GM23338 (cell line): ENCODE measurements around the gene REV3L. TPM values are rescaled to one million over a fixed set of nuclear protein-coding genes. Genes with fewer than 3 reads are reported as not detected.

Source experiments
- ATAC-seq: fragments of 200-7000 bp; cut with Tn5 transposase; 3 replicates; pipeline ENCODE4 v1.9.1; 2020
- DNase-seq: peaks from one replicate; pipeline ENCODE4 v3.0.0-alpha.2; 2015; ENCODE audit warnings: low spot score
- H2AFZ ChIP-seq: fragments of 200-600 bp; sonication (generic); 2 replicates; pipeline ENCODE4 v1.8.0; 2016; ENCODE audit warnings: antibody characterized with exemption, mild to moderate bottlenecking, moderate library complexity
- H3F3A ChIP-seq: fragments of 200-600 bp; sonication (generic); replicated peaks from 2 replicates; pipeline ENCODE4 v1.8.0; 2017; ENCODE audit warnings: antibody characterized with exemption, mixed run types, low read depth
- H3K27ac ChIP-seq: fragments of 200-600 bp; sonication (generic); 2 replicates; pipeline ENCODE4 v1.6.1; 2016; ENCODE audit warnings: low read depth
- H3K27me3 ChIP-seq: fragments of 200-600 bp; sonication (generic); 2 replicates; pipeline ENCODE4 v1.8.0; 2016; ENCODE audit warnings: mild to moderate bottlenecking, mixed run types, moderate library complexity; ENCODE audit not compliant: insufficient read depth
- H3K36me3 ChIP-seq: fragments of 200-600 bp; sonication (generic); 2 replicates; pipeline ENCODE4 v1.8.0; 2016; ENCODE audit warnings: mild to moderate bottlenecking; ENCODE audit not compliant: insufficient read depth
- H3K4me1 ChIP-seq: fragments of 200-600 bp; sonication (generic); 2 replicates; pipeline ENCODE4 v1.8.0; 2016; ENCODE audit warnings: mild to moderate bottlenecking, moderate library complexity; ENCODE audit not compliant: insufficient read depth
- H3K4me2 ChIP-seq: fragments of 200-600 bp; sonication (generic); 2 replicates; pipeline ENCODE4 v1.7.1; 2017; ENCODE audit warnings: mixed run types
- H3K4me3 ChIP-seq: fragments of 200-600 bp; sonication (generic); 2 replicates; pipeline ENCODE4 v1.6.1; 2016; ENCODE audit warnings: mixed run types
- H3K79me2 ChIP-seq: fragments of 200-600 bp; sonication (generic); replicated peaks from 2 replicates; pipeline ENCODE4 v1.8.0; 2017; ENCODE audit warnings: mild to moderate bottlenecking; ENCODE audit not compliant: insufficient read depth
- H3K9me2 ChIP-seq: fragments of 200-600 bp; sonication (generic); 2 replicates; pipeline ENCODE4 v1.8.0; 2017; ENCODE audit not compliant: insufficient read depth
- H4K20me1 ChIP-seq: fragments of 200-600 bp; sonication (generic); replicated peaks from 2 replicates; pipeline ENCODE4 v1.8.0; 2017; ENCODE audit warnings: mild to moderate bottlenecking; ENCODE audit not compliant: insufficient read depth
- H3K27ac Mint-ChIP-seq: 2 replicates; pipeline ENCODE4 v1.8.0; 2020; ENCODE audit warnings: inconsistent platforms, mild to moderate bottlenecking, moderate library complexity, mixed read lengths
- H3K27me3 Mint-ChIP-seq: 3 replicates; pipeline ENCODE4 v1.8.0; 2022; ENCODE audit warnings: low read depth, mild to moderate bottlenecking, moderate library complexity, mixed read lengths, inconsistent platforms; ENCODE audit not compliant: insufficient read depth, poor library complexity
- H3K36me3 Mint-ChIP-seq: 3 replicates; pipeline ENCODE4 v1.8.0; 2021; ENCODE audit warnings: low read depth, mild to moderate bottlenecking, inconsistent platforms, moderate library complexity, mixed read lengths
- H3K4me1 Mint-ChIP-seq: 3 replicates; pipeline ENCODE4 v1.8.0; 2020; ENCODE audit warnings: mild to moderate bottlenecking, inconsistent platforms, mixed read lengths
- H3K4me3 Mint-ChIP-seq: 3 replicates; pipeline ENCODE4 v1.8.0; 2021; ENCODE audit warnings: moderate library complexity, mild to moderate bottlenecking, inconsistent platforms, mixed read lengths
- H3K9me3 Mint-ChIP-seq: 3 replicates; pipeline ENCODE4 v1.8.0; 2020; ENCODE audit warnings: moderate library complexity, mild to moderate bottlenecking, inconsistent platforms, mixed read lengths
- EZH2 ChIP-seq: fragments of 200-600 bp; sonication (generic); IDR thresholded peaks from one replicate; pipeline ENCODE4 v1.8.0; 2017; ENCODE audit warnings: antibody characterized with exemption, mild to moderate bottlenecking, low read depth; ENCODE audit not compliant: unreplicated experiment
- EZH2phosphoT487 ChIP-seq: fragments of 200-600 bp; sonication (generic); IDR thresholded peaks from one replicate; pipeline ENCODE4 v1.8.1; 2018; ENCODE audit warnings: antibody characterized with exemption; ENCODE audit not compliant: unreplicated experiment
- JUNB ChIP-seq: IDR thresholded peaks from one replicate; pipeline ENCODE4 v1.6.1; 2016; ENCODE audit warnings: antibody characterized with exemption; ENCODE audit not compliant: unreplicated experiment
- NANOG ChIP-seq: IDR thresholded peaks from 2 replicates; pipeline ENCODE4 v1.6.1; 2016; ENCODE audit warnings: antibody characterized with exemption, borderline replicate concordance
- POLR2AphosphoS5 ChIP-seq: IDR thresholded peaks from 2 replicates; pipeline ENCODE4 v1.6.1; 2016; ENCODE audit warnings: antibody characterized with exemption, low read depth
- STAT1 ChIP-seq: IDR thresholded peaks from one replicate; pipeline ENCODE4 v1.6.1; 2016; ENCODE audit warnings: antibody characterized with exemption; ENCODE audit not compliant: unreplicated experiment
- ZNF114 ChIP-seq: fragments of 250-450 bp; sonication (Bioruptor Pico); IDR thresholded peaks from 2 replicates; pipeline ENCODE4 v1.5.0; 2020; ENCODE audit warnings: mild to moderate bottlenecking, moderate library complexity
- polyA plus RNA-seq: library from polyadenylated mRNA; unstranded; fragments of >200 nt; fragmentation: Nextera tagmentation; extraction: Ambion mirVana; gene quantifications from 2 replicates; pipeline ENCODE4 v1.2.1, GENCODE V29; 2016
- total RNA-seq: library from RNA; depleted of rRNA; stranded (reverse); fragments of >200 nt; shearing (Covaris generic); gene quantifications from 2 replicates; pipeline ENCODE4 v1.2.3, GENCODE V29; 2014

The REV3L gene
- total and polyA plus RNA-seq, 2 experiments from 2014 or later, result 8.3 to 13.1 TPM

- Histone ChIP-seq H3K4me3 (no peak overlapping the region), H3K4me2 (no peak overlapping the region), H4K20me1 (no peaks in the 10 kb centered on the region), H3K9me2 (no peaks in the 10 kb centered on the region), H3K27me3 (no peaks in the 10 kb centered on the region), H3K36me3 (no peaks in the 10 kb centered on the region; the same call in 1 of the 2 replicates), H3K79me2 (no peaks in the 10 kb centered on the region; the same call in none of the 2 replicates), H3K4me1 (no peaks in the 10 kb centered on the region), H3K27ac (no peak overlapping the region), H3F3A (no peaks in the 10 kb centered on the region), H2AFZ (no peak overlapping the region)
- TF ChIP-seq EZH2phosphoT487, result no peak
- TF ChIP-seq JUNB, result no peak
- TF ChIP-seq ZNF114 (CRISPR knock-in tag), result no peak
- no peak for TF ChIP-seq NANOG
- no peak for TF ChIP-seq POLR2AphosphoS5
- Mint-ChIP-seq H3K4me1 (no peaks in the 10 kb centered on the region), H3K4me3 (no peak overlapping the region), H3K9me3 (peaks cover 6% of the 10 kb centered on the region; the same call in 1 of the 3 replicates), H3K27ac (no peak overlapping the region), H3K27me3 (peaks cover 6% of the 10 kb centered on the region), H3K36me3 (peaks cover 45% of the 10 kb centered on the region)
- no peak for DNase-seq
- ATAC-seq, result no peak
These were observed 212.9 kb downstream of the REV3L start for GRCh38 chr6:111270121-111270520.

DNA sequence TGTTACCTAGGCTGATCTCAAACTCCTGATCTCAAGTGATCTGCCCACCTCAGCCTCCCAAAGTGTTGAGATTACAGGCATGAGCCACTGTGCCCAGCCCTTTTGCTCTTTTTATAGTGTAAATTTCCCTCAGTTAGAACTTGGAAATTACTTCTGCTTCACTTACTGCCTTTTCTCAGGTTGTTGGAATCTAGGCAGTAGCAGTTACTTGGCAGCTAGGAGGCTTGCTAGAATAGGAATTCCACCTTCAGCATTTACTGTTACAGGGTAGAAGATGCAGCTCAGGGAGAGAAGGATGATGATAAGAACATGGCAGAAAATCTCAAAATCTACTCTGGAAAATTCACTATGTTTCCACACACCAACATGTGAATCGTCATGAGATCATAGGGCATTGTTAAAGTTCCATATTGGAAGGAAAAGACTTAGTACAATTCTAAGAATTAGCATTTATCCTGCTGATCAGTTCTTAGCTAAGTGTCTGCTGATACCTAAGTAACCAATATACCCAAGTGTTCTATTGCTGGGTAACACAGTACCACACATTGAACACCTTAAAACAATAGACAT lies 213.5 kb downstream of the REV3L start:
- no peaks in the 10 kb centered on the region for H4K20me1 ChIP-seq
- no peak overlapping the region for H3K4me2 ChIP-seq
- no peak for TF ChIP-seq STAT1
- H3F3A ChIP-seq, result no peaks in the 10 kb centered on the region
- H3K27me3 ChIP-seq, result no peaks in the 10 kb centered on the region
- peaks cover 6% of the 10 kb centered on the region for H3K27me3 Mint-ChIP-seq
- no peak overlapping the region for H3K4me3 Mint-ChIP-seq
- no peak overlapping the region for H3K27ac Mint-ChIP-seq
- H3K4me3 ChIP-seq, result no peak overlapping the region
- no peaks in the 10 kb centered on the region for H3K4me1 ChIP-seq
- no peak overlapping the region for H3K27ac ChIP-seq
- H2AFZ ChIP-seq, result no peak overlapping the region
- no peak for ATAC-seq
- peaks cover 4% of the 10 kb centered on the region; the same call in 1 of the 3 replicates for H3K9me3 Mint-ChIP-seq
- H3K4me1 Mint-ChIP-seq, result no peaks in the 10 kb centered on the region
- no peaks in the 10 kb centered on the region for H3K36me3 ChIP-seq
- H3K9me2 ChIP-seq, result no peaks in the 10 kb centered on the region
- H3K36me3 Mint-ChIP-seq, result peaks cover 40% of the 10 kb centered on the region
- no peaks in the 10 kb centered on the region; the same call in none of the 2 replicates for H3K79me2 ChIP-seq
- DNase-seq, result no peak

DNA sequence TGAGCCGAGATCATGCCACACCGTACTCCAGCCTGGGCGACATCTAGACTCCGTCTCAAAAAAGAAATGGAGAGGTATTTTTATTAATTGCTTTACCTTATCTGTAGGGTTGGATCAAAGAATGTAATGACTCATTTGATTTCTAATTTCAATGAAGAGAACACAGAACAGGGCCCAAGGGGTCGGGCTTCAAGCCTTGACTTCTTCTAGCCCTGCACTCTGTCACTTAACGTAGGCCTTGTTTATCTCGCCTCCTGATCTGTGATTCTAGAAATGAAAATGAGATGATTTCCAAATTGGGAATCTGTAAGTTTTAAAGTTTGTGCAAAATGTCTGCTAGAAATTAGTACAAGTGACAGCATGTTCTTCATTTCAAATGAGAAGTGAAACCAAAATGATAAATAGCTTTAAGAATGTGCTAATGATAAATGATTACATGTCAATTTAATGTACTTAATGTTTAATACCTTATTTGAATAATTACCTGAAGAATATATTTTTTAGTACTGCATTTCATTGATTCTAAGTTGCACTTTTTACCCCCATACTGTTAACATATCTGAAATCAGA lies 215.2 kb downstream of the REV3L start:
- Histone ChIP-seq H2AFZ (no peak overlapping the region), H3K36me3 (peaks cover 6% of the 10 kb centered on the region; the same call in 1 of the 2 replicates), H3K27ac (no peak overlapping the region), H3K4me1 (no peaks in the 10 kb centered on the region), H3K27me3 (no peaks in the 10 kb centered on the region), H3K79me2 (peaks cover 5% of the 10 kb centered on the region), H3K4me3 (no peak overlapping the region), H3K4me2 (no peak overlapping the region), H3K9me2 (no peaks in the 10 kb centered on the region), H4K20me1 (no peaks in the 10 kb centered on the region), H3F3A (no peaks in the 10 kb centered on the region)
- H3K4me3 Mint-ChIP-seq, result no peak overlapping the region
- H3K9me3 Mint-ChIP-seq, result no peaks in the 10 kb centered on the region
- DNase-seq, result no peak
- TF ChIP-seq EZH2, result no peak
- H3K27ac Mint-ChIP-seq, result no peak overlapping the region
- no peaks in the 10 kb centered on the region for H3K4me1 Mint-ChIP-seq
- peaks cover 6% of the 10 kb centered on the region for H3K27me3 Mint-ChIP-seq
- H3K36me3 Mint-ChIP-seq, result peaks cover 36% of the 10 kb centered on the region
- ATAC-seq, result no peak
